SK-N-MC (cell line): ENCODE data around the gene PLIN3.

Experiments used
- EZH2 ChIP-seq: fragments of 200-600 bp; sonication (generic); IDR thresholded peaks from one replicate; pipeline ENCODE4 v1.6.1; 2017; ENCODE audit warnings: antibody characterized with exemption
- FOXP2 ChIP-seq: optimal IDR thresholded peaks from 2 replicates; pipeline ENCODE3; 2011; ENCODE audit warnings: mild to moderate bottlenecking, moderate library complexity; ENCODE audit not compliant: insufficient read depth; ENCODE audit errors: extremely low read length, control extremely low read depth
- POLR2AphosphoS5 ChIP-seq: IDR thresholded peaks from 2 replicates; pipeline ENCODE4 v1.6.1; 2012; ENCODE audit warnings: mild to moderate bottlenecking, low read depth, low read length, borderline replicate concordance

- TF ChIP-seq EZH2 (no peak), POLR2AphosphoS5 (no peak), FOXP2 (no peak)
Measured at GRCh38 chr19:4910594-4911281, 43.3 kb upstream of the PLIN3 start.
